HAP-1 (cell line): ENCODE data around the gene ST6GALNAC1.

Experiments
- DNase-seq, 2 experiments: peaks; one replicate each; pipeline ENCODE4 v3.0.0-alpha.2; 2016 to 2020; ENCODE audit warnings: low spot score in 2 of 2
- H3K27me3 ChIP-seq: fragments of 250-450 bp; sonication (Bioruptor Pico); 2 replicates; pipeline ENCODE4 v1.5.1; 2020; ENCODE audit warnings: low read depth, mild to moderate bottlenecking, moderate library complexity
- H3K36me3 ChIP-seq: fragments of 250-450 bp; sonication (Bioruptor Pico); replicated peaks from 2 replicates; pipeline ENCODE4 v1.5.1; 2020; ENCODE audit warnings: mild to moderate bottlenecking
- H3K4me1 ChIP-seq: fragments of 250-450 bp; sonication (Bioruptor Pico); 2 replicates; pipeline ENCODE4 v1.5.1; 2020; ENCODE audit warnings: mild to moderate bottlenecking
- H3K4me3 ChIP-seq: fragments of 250-450 bp; sonication (Bioruptor Pico); 2 replicates; pipeline ENCODE4 v1.5.1; 2020; ENCODE audit warnings: mild to moderate bottlenecking, moderate library complexity
- H3K9me3 ChIP-seq: fragments of 250-450 bp; sonication (Bioruptor Pico); 2 replicates; pipeline ENCODE4 v1.5.1; 2020; ENCODE audit warnings: mild to moderate bottlenecking, moderate library complexity
- in situ Hi-C: fragments of 300-500 bp; cut with MboI; formaldehyde crosslinking; loops from 3 replicates; pipeline ENCODE4 v1.14.3; 2020; ENCODE audit warnings: low sequenced_read_pairs, inconsistent platforms, mixed read lengths

ST6GALNAC1 gene

GRCh38 chr17:76671123-76671911 lies 27.8 kb upstream of the ST6GALNAC1 start:
- Histone ChIP-seq H3K4me1 (peaks cover 16% of the 10 kb centered on the region), H3K36me3 (no peaks in the 10 kb centered on the region), H3K4me3 (peak overlapping the region; percentile 51), H3K9me3 (no peaks in the 10 kb centered on the region), H3K27me3 (no peaks in the 10 kb centered on the region)
- DNase-seq, result peak; percentile 100
- in situ Hi-C loops, result no loop called here

DNA sequence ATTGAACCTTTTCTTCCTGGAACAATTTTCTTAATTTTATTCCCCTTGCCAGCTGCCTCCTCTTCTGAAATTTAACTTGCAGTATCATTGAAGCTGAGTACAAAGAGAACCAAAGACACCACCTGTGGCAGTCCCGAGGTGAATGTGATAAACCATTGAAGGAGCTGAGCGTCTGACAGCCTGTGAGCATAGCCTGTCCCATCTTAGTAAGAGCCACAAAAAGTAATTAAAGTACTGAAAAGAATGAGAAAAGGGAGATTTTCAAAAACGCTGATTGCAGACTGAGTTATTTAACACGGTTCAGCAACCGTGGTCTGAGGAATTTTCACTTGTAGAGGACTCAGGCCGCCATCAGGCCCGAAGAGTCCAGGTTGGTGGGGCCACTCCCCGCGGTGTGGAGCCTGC lies 27.2 kb upstream of the ST6GALNAC1 start:
- H3K27me3 ChIP-seq, result no peaks in the 10 kb centered on the region
- H3K4me1 ChIP-seq, result peaks cover 16% of the 10 kb centered on the region
- H3K9me3 ChIP-seq, result no peaks in the 10 kb centered on the region
- H3K36me3 ChIP-seq, result no peaks in the 10 kb centered on the region
- no peak for DNase-seq
- in situ Hi-C loops, result no loop called here
- no peak overlapping the region for H3K4me3 ChIP-seq

- Histone ChIP-seq H3K4me3 (no peak overlapping the region), H3K36me3 (no peaks in the 10 kb centered on the region), H3K4me1 (peaks cover 16% of the 10 kb centered on the region), H3K9me3 (no peaks in the 10 kb centered on the region), H3K27me3 (no peaks in the 10 kb centered on the region)
- in situ Hi-C loops, result no loop called here
- no peak for DNase-seq
Observed at GRCh38 chr17:76670020-76670717, 26.6 kb upstream of the ST6GALNAC1 start.

DNA sequence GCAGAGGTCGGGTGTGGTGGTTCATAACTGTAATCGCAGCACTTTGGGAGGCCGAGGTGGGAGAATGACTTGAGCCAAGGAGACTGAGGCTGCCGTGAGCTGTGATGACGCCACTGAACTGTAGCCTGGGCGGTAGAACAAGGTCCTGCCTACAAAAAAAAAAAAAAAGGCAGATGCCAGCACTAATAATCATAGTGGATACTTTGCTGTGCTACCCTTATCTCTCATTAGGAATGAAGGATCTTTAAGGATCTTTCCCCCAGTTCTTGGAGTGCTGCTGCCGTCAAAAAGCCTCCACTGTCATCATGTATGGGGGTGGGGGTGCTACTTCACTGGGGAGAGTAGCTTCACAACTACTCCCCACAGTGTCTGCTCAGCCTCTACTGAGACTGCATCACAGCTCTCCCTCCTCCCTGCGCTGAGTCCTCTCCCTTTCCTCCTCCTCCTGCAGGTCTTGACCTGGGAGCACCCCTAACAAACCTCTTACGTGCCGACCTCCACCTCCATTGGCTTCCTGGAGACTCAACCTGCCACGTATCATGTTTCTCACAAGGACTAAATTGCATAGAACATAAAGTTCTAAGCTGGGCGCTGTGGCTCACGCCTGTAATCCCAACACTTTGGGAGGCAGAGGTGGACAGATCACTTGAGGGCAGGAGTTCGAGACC lies 24.4 kb upstream of the ST6GALNAC1 start:
- Histone ChIP-seq H3K4me3 (no peak overlapping the region), H3K27me3 (no peaks in the 10 kb centered on the region), H3K4me1 (peaks cover 16% of the 10 kb centered on the region), H3K9me3 (no peaks in the 10 kb centered on the region), H3K36me3 (no peaks in the 10 kb centered on the region)
- no peak for DNase-seq
- in situ Hi-C loops, result no loop called here

GRCh38 chr17:76667491-76667755 lies 23.9 kb upstream of the ST6GALNAC1 start:
- Histone ChIP-seq H3K9me3 (no peaks in the 10 kb centered on the region), H3K27me3 (no peaks in the 10 kb centered on the region), H3K36me3 (no peaks in the 10 kb centered on the region), H3K4me3 (no peak overlapping the region), H3K4me1 (peaks cover 13% of the 10 kb centered on the region)
- in situ Hi-C loops, result no loop called here
- DNase-seq, result no peak

DNA sequence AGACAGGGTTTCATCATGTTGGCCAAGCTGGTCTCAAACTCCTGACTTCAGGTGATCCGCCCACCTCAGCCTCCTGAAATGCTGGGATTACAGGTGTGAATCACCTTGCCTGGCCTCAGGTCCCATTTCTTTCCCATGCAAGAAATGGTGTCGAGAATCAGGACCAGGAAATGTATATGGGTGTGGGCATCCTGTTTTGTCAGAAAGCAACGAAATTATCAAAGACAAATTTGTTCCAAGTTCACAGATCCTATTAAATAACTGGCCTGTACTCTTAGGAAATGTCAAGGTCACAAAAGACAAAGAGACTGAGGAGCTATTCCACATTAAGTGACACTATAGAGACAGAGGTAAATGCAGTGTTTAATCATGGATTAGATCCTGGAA lies 17.1 kb upstream of the ST6GALNAC1 start:
- no peak for DNase-seq
- Histone ChIP-seq H3K36me3 (no peaks in the 10 kb centered on the region), H3K4me1 (peaks cover 3% of the 10 kb centered on the region; the same call in 1 of the 2 replicates), H3K27me3 (no peaks in the 10 kb centered on the region), H3K9me3 (no peaks in the 10 kb centered on the region), H3K4me3 (no peak overlapping the region)
- in situ Hi-C loops, result no loop called here

DNA sequence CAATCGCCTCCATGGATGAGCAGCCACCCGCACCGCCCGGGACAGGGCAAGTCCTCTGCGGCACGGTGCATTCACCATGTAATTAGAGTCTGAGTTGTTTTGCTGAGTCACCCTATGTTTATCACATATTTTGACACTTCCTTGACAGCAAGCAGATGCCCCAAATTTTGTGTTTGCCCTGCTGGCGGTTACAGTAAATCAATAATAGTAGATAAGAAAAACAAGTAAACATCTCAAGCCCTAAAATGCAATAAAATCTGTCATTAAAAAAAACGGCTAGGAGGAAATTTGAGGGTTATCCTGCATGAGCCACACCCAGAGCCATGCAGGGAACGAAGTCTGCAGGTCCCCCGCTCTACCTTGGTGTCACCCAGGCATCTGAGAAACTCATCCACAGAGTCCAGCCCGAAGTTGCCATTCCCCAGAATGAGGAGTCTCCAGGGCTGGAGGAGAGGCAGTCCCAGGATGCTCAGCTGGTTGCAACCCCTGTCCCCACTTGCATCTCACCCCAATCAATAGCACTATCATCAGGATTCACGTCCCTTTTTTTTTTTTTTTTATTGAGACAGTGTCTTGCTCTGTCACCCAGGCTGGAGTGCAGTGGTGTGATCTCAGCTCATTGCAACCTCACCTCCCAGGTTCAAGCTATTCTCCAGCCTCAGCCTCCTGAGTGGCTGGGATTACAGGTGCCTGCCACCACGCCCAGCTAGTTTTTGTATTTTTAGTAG lies 16.5 kb upstream of the ST6GALNAC1 start:
- DNase-seq, result no peak
- Histone ChIP-seq H3K9me3 (no peaks in the 10 kb centered on the region), H3K36me3 (no peaks in the 10 kb centered on the region), H3K4me3 (no peak overlapping the region), H3K27me3 (no peaks in the 10 kb centered on the region), H3K4me1 (peaks cover 3% of the 10 kb centered on the region; the same call in 1 of the 2 replicates)
- in situ Hi-C loops, result no loop called here

DNA sequence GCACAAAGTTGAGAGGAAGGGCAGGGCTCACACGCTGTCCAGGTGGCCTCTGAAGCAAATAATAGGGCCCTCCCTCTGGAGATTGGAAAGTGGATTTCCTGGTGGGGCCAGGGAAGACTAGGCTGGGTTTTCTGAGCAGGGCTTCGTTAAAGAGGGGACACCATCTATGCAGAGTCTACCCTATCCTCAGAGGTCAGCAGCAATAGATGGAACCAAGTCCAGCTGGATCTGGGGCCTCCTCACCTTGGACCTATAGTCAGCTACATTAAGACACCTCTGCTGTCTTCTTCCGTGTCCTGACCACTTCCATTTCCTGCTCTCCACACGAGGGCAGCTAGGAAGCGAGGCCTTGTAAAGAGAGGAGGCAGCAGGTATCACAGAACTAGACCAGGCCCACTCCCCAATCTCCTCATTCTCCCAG lies 14.7 kb upstream of the ST6GALNAC1 start:
- Histone ChIP-seq H3K27me3 (no peaks in the 10 kb centered on the region), H3K4me1 (peaks cover 3% of the 10 kb centered on the region; the same call in 1 of the 2 replicates), H3K9me3 (no peaks in the 10 kb centered on the region), H3K36me3 (no peaks in the 10 kb centered on the region), H3K4me3 (no peak overlapping the region)
- DNase-seq, result no peak
- in situ Hi-C loops, result no loop called here

- no peaks in the 10 kb centered on the region for H3K36me3 ChIP-seq
- no peak overlapping the region for H3K4me3 ChIP-seq
- DNase-seq, result no peak
- in situ Hi-C loops, result no loop called here
- no peaks in the 10 kb centered on the region; the same call in 1 of the 2 replicates for H3K9me3 ChIP-seq
- peaks cover 3% of the 10 kb centered on the region; the same call in 1 of the 2 replicates for H3K4me1 ChIP-seq
- no peaks in the 10 kb centered on the region for H3K27me3 ChIP-seq
Observed at GRCh38 chr17:76657505-76658241, 14.1 kb upstream of the ST6GALNAC1 start.

GRCh38 chr17:76654408-76654807 lies 10.9 kb upstream of the ST6GALNAC1 start:
- Histone ChIP-seq H3K4me1 (peaks cover under 1% of the 10 kb centered on the region; the same call in 1 of the 2 replicates), H3K36me3 (no peaks in the 10 kb centered on the region), H3K27me3 (no peaks in the 10 kb centered on the region), H3K4me3 (no peak overlapping the region), H3K9me3 (peaks cover 2% of the 10 kb centered on the region; the same call in 1 of the 2 replicates)
- in situ Hi-C loops, result no loop called here
- DNase-seq, result no peak

DNA sequence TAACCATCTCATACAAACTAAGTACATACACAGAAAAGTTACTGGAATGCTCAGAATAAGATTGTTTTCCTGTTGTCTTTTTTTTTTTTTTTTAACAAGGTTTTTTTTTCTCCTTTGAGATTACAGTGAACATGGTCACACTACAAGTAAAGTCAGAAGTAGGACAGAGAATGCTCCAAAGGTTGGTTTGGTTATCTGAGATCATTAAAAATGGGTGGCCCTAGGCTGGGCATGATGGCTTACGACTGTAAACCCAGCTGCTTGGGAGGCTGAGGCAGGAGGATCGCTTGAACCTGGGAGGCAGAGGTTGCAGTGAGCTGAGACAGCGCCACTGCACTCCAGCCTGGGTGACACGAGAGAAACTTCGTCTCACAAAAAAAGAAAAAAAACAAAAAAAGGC lies 6.9 kb upstream of the ST6GALNAC1 start:
- H3K27me3 ChIP-seq, result no peaks in the 10 kb centered on the region
- DNase-seq, result no peak
- in situ Hi-C loops, result no loop called here
- peaks cover 2% of the 10 kb centered on the region; the same call in 1 of the 2 replicates for H3K9me3 ChIP-seq
- no peaks in the 10 kb centered on the region for H3K36me3 ChIP-seq
- H3K4me3 ChIP-seq, result no peak overlapping the region
- H3K4me1 ChIP-seq, result no peaks in the 10 kb centered on the region

DNA sequence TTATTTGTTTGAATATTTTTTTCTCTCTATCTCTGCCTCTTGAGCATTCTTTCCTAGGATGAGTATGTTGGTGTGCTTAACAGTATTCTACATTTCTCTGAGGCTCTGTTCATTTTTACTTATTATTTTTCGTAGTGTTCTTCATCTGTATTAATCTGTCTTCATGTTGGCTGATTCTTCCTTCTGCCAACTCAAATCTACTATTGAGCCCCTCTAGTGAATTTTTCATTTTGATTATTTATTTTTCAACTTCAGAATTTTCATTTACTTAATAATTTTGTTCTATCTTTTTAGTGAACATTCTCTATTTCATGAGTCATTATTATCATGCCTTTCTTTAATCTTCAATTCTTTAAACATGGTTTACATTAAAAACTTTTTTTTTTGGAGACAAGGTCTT lies 3.2 kb upstream of the ST6GALNAC1 start:
- no peaks in the 10 kb centered on the region for H3K4me1 ChIP-seq
- H3K9me3 ChIP-seq, result no peaks in the 10 kb centered on the region
- in situ Hi-C loops, result no loop called here
- no peak for DNase-seq
- no peaks in the 10 kb centered on the region for H3K36me3 ChIP-seq
- no peaks in the 10 kb centered on the region for H3K27me3 ChIP-seq
- no peak overlapping the region for H3K4me3 ChIP-seq

DNA sequence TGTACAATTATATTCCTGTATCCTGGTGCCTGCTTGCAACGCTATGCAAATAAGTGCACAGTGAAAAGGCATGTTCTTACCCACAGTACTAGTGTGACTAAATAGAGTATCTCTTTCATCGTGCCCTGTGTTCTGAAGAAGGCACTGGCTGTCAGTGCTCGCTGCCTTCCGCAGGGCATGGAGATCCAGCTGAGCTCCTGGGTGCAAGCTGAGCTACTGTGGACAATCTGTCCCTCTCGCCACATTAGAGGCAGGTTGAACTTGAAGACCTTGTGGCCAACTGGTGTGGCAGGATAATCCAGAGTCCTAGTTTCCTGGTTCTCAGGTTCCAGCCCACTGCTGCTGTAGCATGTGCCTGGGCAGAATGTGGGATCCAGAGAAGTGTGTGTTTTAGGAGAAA lies 1.9 kb upstream of the ST6GALNAC1 start:
- no peak overlapping the region for H3K4me3 ChIP-seq
- H3K27me3 ChIP-seq, result no peaks in the 10 kb centered on the region
- in situ Hi-C loops, result no loop called here
- no peaks in the 10 kb centered on the region for H3K36me3 ChIP-seq
- no peak for DNase-seq
- no peaks in the 10 kb centered on the region; the same call in 1 of the 2 replicates for H3K4me1 ChIP-seq
- H3K9me3 ChIP-seq, result no peaks in the 10 kb centered on the region
